HG03432 (cell line): Measurements from ENCODE around the gene C16orf92.
"Not testable (repeated sequence)": the region's sequence is repeated elsewhere in the genome, so short reads cannot be mapped to it uniquely, and the experiment has no call there.

ENCODE experiments used
- ATAC-seq: cut with Tn5 transposase; IDR thresholded peaks from one replicate; pipeline ENCODE4 v1.9.1; 2021; ENCODE audit warnings: mild to moderate bottlenecking, moderate library complexity; ENCODE audit not compliant: unreplicated experiment

The C16orf92 gene

DNA sequence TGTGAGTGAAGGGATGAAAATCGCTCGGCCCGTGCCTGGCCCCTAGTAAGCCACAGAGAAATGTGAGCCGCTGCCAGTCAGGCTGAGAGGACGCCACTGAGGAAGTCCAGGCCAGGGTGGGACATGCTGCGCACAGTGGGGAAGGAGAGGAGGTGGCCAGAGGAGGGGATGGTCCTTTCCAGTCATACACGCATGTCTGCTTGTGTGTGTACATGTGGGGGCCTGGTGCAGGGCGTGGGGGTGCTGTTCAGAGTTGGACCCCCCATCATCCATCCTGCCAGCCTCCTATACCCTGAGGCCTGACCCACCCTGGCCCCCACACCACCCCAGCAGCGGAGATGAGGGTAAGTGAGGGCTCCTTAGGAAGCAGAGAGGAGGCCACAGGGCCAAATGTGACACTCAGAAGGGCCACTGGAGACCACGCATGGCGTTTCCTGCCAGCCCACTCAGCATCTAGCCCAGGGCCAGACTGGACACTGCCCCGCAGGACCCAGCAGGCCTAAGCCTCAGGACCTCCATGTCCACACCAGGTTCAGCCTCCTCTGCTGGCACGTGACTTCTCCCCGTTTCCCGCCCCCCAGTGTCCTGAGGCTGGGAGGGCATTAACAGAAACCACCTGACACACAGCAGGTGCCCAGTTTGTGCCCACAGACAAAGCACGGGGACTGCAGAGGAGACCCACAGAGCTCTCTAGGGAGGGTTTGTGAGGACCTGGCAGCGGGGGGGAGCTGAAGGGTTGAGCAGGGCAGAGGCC is 19.2 kb upstream of the C16orf92 start:
- no peak for ATAC-seq

DNA sequence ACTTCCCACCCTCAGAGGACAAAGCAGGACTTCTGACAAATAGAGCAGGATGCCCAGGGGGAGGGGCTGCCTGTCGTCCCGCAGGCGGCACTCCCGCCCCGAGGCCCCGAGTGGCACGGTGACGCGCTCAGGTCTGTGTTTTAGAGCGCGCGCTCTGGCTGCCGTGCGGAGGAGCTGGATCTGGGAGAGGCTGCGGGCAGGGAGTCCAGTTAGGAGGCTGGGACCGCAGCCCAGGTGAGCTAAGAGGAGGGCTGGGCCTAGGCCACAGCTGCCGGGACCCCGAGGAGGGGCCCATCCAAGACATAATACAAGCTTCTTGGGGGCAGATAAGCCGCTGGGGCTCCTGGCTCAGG is 18.6 kb upstream of the C16orf92 start:
- no peak for ATAC-seq

GRCh38 chr16:30004811-30005242 is 18.2 kb upstream of the C16orf92 start:
- no peak for ATAC-seq

DNA sequence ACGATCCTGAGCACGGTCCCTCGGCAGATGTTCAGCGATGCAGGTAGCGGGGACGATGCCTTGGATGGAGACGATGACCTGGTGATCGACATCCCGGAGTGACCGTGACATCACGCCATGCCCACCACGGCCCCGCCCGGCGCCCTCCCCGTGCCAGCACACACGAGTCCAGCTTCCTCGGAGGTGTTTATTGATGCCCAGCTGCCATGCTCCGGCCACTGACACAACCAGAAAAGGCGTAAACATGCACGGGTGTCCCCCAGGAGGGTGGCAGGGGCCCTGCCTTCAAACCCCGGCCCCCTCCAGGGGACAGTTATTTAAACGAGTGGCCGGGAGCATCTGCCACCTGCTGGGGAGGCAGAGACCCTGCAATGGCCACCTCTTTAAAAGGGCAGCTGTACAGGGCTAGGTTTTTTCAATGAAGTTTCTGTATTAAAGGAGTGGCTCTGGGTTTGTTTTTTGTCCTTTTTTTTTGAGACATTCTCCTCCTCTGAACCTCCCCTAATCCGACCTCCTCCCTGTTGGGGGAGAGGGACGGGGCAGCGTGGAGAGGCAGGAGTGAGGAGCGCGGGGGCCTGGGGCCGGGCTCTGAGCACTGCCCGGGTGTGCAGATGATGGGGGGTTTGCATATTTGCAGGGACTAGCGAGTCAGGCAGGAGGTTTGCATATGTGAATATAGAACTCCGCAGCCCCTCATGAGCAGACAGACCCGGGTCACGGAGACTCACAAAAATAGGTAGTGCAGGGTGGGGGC is 17.5 kb upstream of the C16orf92 start:
- no peak for ATAC-seq

GRCh38 chr16:30006095-30006473 is 16.9 kb upstream of the C16orf92 start:
- ATAC-seq = no peak

- no peak for ATAC-seq
Measured at GRCh38 chr16:30006659-30007377, 16.2 kb upstream of the C16orf92 start.

- no peak for ATAC-seq
Measured at GRCh38 chr16:30007378-30007895, 15.6 kb upstream of the C16orf92 start.

DNA sequence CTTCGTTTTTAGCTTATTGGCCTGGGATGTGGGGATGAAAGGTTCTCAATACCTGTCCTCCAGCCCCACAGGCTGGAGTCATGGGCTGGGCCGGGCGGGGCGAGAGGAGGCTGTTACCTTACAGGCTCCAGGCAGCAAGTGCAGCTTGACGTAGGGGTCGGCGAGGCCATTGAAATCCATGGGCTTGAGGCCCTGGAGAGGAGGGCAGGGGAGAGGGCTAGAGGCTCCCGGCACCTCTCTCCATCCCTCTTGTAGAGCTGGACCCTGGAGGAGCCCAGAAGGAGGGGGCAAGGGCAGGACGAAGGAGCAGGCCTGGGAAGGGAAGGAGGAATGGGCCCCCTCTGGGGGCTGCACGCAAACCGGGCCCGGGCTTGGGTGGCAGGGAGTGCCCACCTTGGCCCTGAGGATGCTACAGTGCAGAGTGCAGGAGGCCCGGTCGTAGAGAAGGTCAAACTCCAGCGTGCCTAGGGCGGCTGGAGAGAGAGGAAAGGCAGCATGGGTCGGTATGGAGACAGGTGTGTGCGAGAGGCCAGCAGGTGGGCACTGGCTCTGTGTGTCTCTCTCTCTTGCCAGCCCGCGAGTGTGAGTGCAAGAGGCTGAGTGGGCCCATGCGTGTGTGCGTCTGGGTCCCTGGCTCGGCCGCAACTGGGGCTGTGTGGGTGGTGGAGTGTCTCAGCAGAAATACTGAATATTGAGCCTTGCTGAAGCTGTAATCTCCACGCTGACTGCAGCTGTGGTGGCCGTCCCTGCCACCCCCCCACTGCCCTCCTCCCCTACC is 13.7 kb upstream of the C16orf92 start:
- no peak for ATAC-seq

DNA sequence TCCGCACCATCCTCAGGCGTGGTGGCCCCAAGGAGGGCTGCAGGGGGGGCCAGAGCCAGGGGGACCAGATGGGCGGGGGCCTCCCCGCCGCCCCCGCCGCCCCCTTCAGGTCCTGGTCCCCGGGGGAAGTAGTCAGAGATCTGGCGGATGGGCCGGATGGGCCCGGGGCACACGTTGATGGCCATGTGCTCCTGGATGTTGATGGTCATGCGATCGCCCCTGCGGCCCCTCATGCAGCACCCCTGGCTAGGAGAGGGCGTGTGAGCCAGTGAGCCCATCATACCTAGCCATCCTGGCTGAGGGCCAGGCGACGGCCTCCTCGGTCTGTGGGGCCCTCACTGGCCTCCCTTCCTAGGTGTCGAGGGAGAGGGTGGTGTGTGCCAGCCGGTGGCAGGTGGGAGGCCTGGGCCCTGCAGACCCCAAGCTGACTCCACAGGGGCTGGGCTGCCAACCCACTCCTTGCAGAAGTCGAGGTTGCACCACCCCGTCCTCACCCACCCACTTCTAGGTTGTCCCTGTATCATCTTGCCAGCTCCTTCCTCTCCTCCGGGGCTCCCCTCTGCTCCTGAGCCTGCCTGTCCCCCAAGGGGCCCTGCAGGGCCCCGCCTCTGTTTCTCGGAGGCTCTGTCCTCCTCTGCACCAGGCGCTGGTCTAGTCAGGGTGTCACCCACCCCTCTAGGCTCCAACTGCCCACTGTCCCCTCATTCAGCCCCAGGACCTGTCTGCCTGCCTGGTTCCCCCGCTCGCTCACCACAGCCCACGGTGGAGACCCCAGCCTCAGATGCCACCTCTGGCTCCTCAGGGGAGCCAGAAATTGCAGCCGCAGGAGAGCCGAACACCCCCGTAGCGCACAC is 12.8 kb upstream of the C16orf92 start:
- no peak for ATAC-seq

GRCh38 chr16:30010844-30011713 is 11.9 kb upstream of the C16orf92 start, which contains the start of gene DOC2A:
DOC2A (minus strand) TSS chr16:30011027; CDS start chr16:30010222, 805 bp downstream.
- no peak for ATAC-seq

- ATAC-seq = no peak
Measured at GRCh38 chr16:30011714-30012504, 11.1 kb upstream of the C16orf92 start.

GRCh38 chr16:30012598-30012997 is 10.4 kb upstream of the C16orf92 start:
- ATAC-seq = not testable (repeated sequence)

DNA sequence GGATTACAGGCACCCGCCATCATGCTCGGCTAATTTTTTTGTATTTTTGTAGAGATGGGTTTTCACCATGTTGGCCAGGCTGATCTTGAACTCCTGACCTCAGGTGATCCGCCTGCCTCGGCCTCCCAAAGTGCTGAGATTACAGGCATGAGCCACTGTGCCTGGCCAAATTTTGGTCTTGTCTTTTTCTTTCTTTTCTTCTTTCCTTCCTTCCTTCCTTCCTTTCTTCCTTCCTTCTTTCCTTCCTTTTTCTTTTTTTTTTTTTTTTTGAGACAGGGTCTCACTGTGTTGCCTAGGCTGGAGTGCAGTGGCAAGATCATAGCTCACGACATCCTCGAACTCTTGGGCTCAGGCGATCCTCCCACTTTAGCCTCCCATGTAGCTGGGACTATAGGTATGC is 7.5 kb upstream of the C16orf92 start:
- not testable (repeated sequence) for ATAC-seq

GRCh38 chr16:30016555-30017276 is 6.3 kb upstream of the C16orf92 start:
- no peak for ATAC-seq

DNA sequence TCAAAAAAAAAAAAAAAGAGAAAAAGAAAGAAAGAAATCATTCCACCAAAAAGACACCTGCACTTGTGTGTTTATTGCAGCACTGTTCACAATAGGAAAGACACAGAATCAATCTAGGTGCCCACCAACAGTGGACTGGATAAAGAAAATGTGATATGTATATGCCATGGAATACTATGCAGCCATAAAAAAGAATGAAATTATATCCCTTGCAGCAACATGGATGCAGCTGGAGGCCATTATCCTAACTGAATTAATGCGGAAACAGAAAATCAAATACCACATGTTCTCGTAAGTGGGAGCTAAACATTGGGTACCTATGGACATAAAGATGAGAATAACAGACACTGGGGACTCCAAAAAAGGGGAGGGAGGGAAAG is 5.7 kb upstream of the C16orf92 start:
- ATAC-seq = no peak

DNA sequence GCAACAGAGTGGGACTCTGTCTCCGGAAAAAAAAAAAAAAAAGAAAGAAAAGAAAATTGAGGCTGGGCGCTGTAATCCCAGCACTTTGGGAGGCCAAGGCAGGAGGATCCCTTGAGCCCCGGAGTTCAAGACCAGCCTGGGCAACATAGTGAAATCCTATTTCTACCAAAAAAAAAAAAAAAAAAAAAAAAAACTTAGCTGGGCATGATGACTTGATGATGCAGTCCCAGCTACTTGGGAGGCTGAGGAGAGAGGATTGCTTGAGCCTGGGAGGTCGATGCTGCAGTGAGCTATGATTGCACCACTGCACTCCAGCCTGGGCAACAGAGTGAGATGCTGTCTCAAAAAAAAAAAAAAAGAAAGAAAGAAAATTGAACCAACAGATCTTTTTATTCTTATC is 5.1 kb upstream of the C16orf92 start:
- ATAC-seq = not testable (repeated sequence)

DNA sequence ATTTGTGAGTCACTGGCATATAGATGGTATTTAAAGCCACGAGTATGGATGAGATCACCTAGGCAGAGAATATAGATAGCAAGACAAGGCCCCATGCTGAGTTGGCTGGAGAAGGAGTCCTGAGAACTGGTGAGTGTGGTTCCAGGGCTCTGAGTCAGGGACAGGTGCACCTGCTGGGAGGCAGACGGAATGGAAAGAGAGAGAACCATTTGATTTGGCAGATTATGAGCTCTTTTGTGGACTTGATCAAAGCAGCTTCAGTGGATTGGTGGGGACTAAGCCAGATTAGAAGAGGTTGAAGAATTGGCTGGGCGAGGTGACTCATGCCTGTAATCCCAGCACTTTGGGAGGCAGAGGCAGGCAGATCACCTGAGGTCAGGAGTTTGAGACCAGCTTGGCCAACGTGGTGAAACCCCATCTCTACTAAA is 4.3 kb upstream of the C16orf92 start:
- no peak for ATAC-seq
